HepG2 (cell line): ENCODE data around the gene KIF3C. TPM values are rescaled to one million over a fixed set of nuclear protein-coding genes. Genes with fewer than 3 reads are reported as not detected.

Experiments used
- BCL3 ChIP-seq: sonication (generic); formaldehyde crosslinking; IDR thresholded peaks from 2 replicates; pipeline ENCODE4 v1.5.1; 2020; ENCODE audit warnings: mild to moderate bottlenecking, missing genetic modification reagents, moderate library complexity
- CBX5 ChIP-seq: sonication (generic); formaldehyde crosslinking; IDR thresholded peaks from 2 replicates; pipeline ENCODE4 v1.4.0; 2020; ENCODE audit warnings: missing genetic modification reagents, borderline replicate concordance
- EHMT2 ChIP-seq: fragments of 200-600 bp; sonication (generic); IDR thresholded peaks from 2 replicates; pipeline ENCODE4 v1.7.0; 2017; ENCODE audit warnings: antibody characterized with exemption, low read depth, low read length, borderline replicate concordance
- ETS1 ChIP-seq: sonication (generic); formaldehyde crosslinking; IDR thresholded peaks from 2 replicates; pipeline ENCODE4 v1.4.0; 2020; ENCODE audit warnings: missing genetic modification reagents
- FOXJ3 ChIP-seq: sonication (generic); formaldehyde crosslinking; IDR thresholded peaks from 2 replicates; pipeline ENCODE4 v1.4.0; 2020; ENCODE audit warnings: missing genetic modification reagents, mild to moderate bottlenecking, borderline replicate concordance
- GTF3A ChIP-seq: sonication (generic); formaldehyde crosslinking; conservative IDR thresholded peaks from 2 replicates; pipeline ENCODE4 v1.4.0; 2020; ENCODE audit warnings: mild to moderate bottlenecking, missing genetic modification reagents
- HMG20B ChIP-seq: conservative IDR thresholded peaks from 2 replicates; pipeline ENCODE4 v1.6.1; 2016; ENCODE audit warnings: missing genetic modification reagents, missing compliant biosample characterization
- JUND ChIP-seq: sonication (generic); formaldehyde crosslinking; IDR thresholded peaks from 2 replicates; pipeline ENCODE4 v1.8.0; 2022; ENCODE audit warnings: mild to moderate bottlenecking, missing genetic modification reagents
- PHB2 ChIP-seq: fragments of 450-650 bp; IDR thresholded peaks from 2 replicates; pipeline ENCODE4 v1.6.1; 2018; ENCODE audit not compliant: partially characterized antibody
- RAD21 ChIP-seq: fragments of 450-650 bp; formaldehyde crosslinking; IDR thresholded peaks from 2 replicates; pipeline ENCODE4 v1.5.0; 2020; ENCODE audit warnings: mild to moderate bottlenecking
- RBM39 ChIP-seq: fragments of 200-400 bp; formaldehyde crosslinking; IDR thresholded peaks from one replicate; pipeline ENCODE4 v1.6.1; 2018; ENCODE audit warnings: antibody characterized with exemption, mild to moderate bottlenecking, low read depth, low read length; ENCODE audit not compliant: poor library complexity, severe bottlenecking
- SIN3A ChIP-seq: IDR thresholded peaks from 2 replicates; pipeline ENCODE4 v1.6.1; 2011; ENCODE audit warnings: low read depth, mild to moderate bottlenecking, control low read depth, low read length, borderline replicate concordance
- SRSF9 ChIP-seq: fragments of 200-400 bp; formaldehyde crosslinking; IDR thresholded peaks from 2 replicates; pipeline ENCODE4 v1.6.1; 2018; ENCODE audit warnings: borderline replicate concordance, mild to moderate bottlenecking, low read depth, low read length; ENCODE audit not compliant: insufficient read depth, poor library complexity, severe bottlenecking
- TGIF2 ChIP-seq: IDR thresholded peaks from 2 replicates; pipeline ENCODE4 v1.6.1; 2016; ENCODE audit warnings: control low read depth, missing compliant biosample characterization
- ZNF10 ChIP-seq: sonication (generic); formaldehyde crosslinking; IDR thresholded peaks from 2 replicates; pipeline ENCODE4 v1.4.0; 2020; ENCODE audit warnings: mild to moderate bottlenecking, low read depth, missing genetic modification reagents, borderline replicate concordance
- ZNF160 ChIP-seq: sonication (generic); formaldehyde crosslinking; IDR thresholded peaks from 2 replicates; pipeline ENCODE4 v1.8.0; 2022; ENCODE audit warnings: mild to moderate bottlenecking, inconsistent platforms, missing genetic modification reagents
- ZNF180 ChIP-seq: sonication (generic); formaldehyde crosslinking; IDR thresholded peaks from 2 replicates; pipeline ENCODE4 v1.4.0; 2020; ENCODE audit warnings: low read depth, missing genetic modification reagents, borderline replicate concordance
- ZNF350 ChIP-seq: sonication (generic); formaldehyde crosslinking; IDR thresholded peaks from 2 replicates; pipeline ENCODE4 v1.4.0; 2020; ENCODE audit warnings: mild to moderate bottlenecking, low read depth, missing genetic modification reagents, borderline replicate concordance
- ZNF431 ChIP-seq: sonication (generic); formaldehyde crosslinking; IDR thresholded peaks from 2 replicates; pipeline ENCODE4 v1.9.0; 2022; ENCODE audit warnings: missing genetic modification reagents, low read depth, mild to moderate bottlenecking, borderline replicate concordance
- ZNF652 ChIP-seq: IDR thresholded peaks from 2 replicates; pipeline ENCODE4 v1.6.1; 2016; ENCODE audit warnings: low read depth, borderline replicate concordance
- ZNF776 ChIP-seq: sonication (generic); formaldehyde crosslinking; IDR thresholded peaks from 2 replicates; pipeline ENCODE4 v1.4.0; 2020; ENCODE audit warnings: mild to moderate bottlenecking, missing genetic modification reagents
- ZSCAN9 ChIP-seq: IDR thresholded peaks from 2 replicates; pipeline ENCODE4 v1.6.1; 2016; ENCODE audit warnings: borderline replicate concordance
- polyA plus RNA-seq, 8 experiments: library from polyadenylated mRNA; depleted of rRNA in 3 of 8; stranded (reverse) in 7 of 8; unstranded in 1 of 8; fragments of >200 nt; fragmentation: Illumina TruSeq in 4 of 8; extraction: Trizol in 4 of 8; gene quantifications; 2 replicates each; pipeline versions ENCODE4 v1.2.1 to v1.2.3, GENCODE V29; 2011 to 2016; ENCODE audit warnings: low read depth in 4 of 8, missing spikeins in 1 of 8, mixed read lengths in 1 of 8; ENCODE audit not compliant: insufficient read depth in 1 of 8
- total RNA-seq, 5 experiments: library from RNA; depleted of rRNA; stranded (reverse); fragments of >200 nt; fragmentation: Illumina TruSeq; extraction: Trizol; gene quantifications; 2 replicates each; pipeline ENCODE4 v1.2.3, GENCODE V29; 2016; ENCODE audit warnings: low read depth in 1 of 5
- TF ChIP-seq, protein P1 (sequence below), 2 experiments: IDR thresholded peaks; 2 replicates each; pipeline ENCODE4 v1.6.1; 2011 to 2012; ENCODE audit warnings: low read length in 2 of 2, borderline replicate concordance in 1 of 2, low read depth in 1 of 2, mild to moderate bottlenecking in 1 of 2, moderate library complexity in 1 of 2

Gene KIF3C
- total and polyA plus RNA-seq, 2 of the 13 experiments (the other 11 are each of a cell fraction or from before 2014, with no cell fraction given) = 3.6 to 4.9 TPM

DNA sequence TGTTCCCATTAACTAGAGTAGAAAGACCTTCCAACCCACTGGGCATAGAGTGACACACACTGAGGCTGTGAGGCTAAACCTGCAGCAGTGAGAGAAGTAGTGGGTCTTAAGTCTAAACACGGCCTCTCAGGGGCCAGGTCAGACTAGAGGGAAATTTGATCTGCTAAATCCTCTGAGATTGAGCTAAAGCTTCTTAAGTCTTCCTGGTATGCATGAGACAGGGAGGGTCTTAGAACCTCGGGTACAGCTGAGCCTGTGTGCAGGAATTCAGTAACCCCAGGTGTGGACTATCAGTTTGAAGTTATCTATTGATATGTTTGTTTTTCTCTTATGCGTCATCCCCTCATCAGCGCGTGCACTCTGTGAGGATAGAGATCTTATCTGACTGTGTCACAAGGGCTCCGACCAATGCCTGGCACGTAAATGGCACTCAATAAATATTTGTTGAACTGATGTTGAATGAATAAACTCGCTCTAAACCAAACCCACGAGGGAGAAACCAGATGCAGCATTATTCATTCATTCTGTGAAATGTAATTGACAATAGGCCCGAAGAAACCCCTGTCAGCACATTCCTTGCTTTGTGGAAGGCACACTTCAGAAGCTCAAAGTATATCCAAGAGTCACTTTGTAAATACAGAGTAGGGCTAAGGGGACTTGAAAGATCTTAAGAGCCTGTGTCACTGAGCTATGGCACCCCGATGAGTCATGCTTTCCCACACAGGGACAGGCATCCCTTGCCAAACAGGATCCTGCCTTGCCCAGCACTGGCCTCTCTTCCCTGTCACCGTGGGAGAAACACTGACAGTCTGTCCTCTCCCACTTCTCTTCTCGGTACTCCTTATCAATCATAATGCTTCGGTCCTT lies 29.9 kb upstream of the KIF3C start (continued):
- TF ChIP-seq ZNF10 (CRISPR knock-in tag) (no peak), ZNF350 (CRISPR knock-in tag) (no peak), ZNF160 (CRISPR knock-in tag) (no peak), HMG20B (CRISPR knock-in tag) (peak; percentile 44; the same call in 1 of the 2 replicates), FOXJ3 (no peak), SIN3A (no peak; the same call in 1 of the 2 replicates), CBX5 (CRISPR knock-in tag) (0 out of 2 replicates have a peak, but pooled peaks have one; percentile 23), ZNF431 (no peak), ZNF776 (no peak), TGIF2 (CRISPR knock-in tag) (peak; percentile 72; the same call in 1 of the 2 replicates), JUND (CRISPR knock-in tag) (peak; percentile 34; the same call in 1 of the 2 replicates), ZSCAN9 (CRISPR knock-in tag) (0 out of 2 replicates have a peak, but pooled peaks have one; percentile 28), SRSF9 (no peak), GTF3A (CRISPR knock-in tag) (no peak), ZNF652 (CRISPR knock-in tag) (no peak), RBM39 (no peak), BCL3 (CRISPR knock-in tag) (peak; percentile 70; the same call in 1 of the 2 replicates), ETS1 (no peak), PHB2 (no peak), ZNF180 (CRISPR knock-in tag) (no peak), EHMT2 (no peak), RAD21 (CRISPR knock-in tag) (no peak)
- TF ChIP-seq, protein P1, sequence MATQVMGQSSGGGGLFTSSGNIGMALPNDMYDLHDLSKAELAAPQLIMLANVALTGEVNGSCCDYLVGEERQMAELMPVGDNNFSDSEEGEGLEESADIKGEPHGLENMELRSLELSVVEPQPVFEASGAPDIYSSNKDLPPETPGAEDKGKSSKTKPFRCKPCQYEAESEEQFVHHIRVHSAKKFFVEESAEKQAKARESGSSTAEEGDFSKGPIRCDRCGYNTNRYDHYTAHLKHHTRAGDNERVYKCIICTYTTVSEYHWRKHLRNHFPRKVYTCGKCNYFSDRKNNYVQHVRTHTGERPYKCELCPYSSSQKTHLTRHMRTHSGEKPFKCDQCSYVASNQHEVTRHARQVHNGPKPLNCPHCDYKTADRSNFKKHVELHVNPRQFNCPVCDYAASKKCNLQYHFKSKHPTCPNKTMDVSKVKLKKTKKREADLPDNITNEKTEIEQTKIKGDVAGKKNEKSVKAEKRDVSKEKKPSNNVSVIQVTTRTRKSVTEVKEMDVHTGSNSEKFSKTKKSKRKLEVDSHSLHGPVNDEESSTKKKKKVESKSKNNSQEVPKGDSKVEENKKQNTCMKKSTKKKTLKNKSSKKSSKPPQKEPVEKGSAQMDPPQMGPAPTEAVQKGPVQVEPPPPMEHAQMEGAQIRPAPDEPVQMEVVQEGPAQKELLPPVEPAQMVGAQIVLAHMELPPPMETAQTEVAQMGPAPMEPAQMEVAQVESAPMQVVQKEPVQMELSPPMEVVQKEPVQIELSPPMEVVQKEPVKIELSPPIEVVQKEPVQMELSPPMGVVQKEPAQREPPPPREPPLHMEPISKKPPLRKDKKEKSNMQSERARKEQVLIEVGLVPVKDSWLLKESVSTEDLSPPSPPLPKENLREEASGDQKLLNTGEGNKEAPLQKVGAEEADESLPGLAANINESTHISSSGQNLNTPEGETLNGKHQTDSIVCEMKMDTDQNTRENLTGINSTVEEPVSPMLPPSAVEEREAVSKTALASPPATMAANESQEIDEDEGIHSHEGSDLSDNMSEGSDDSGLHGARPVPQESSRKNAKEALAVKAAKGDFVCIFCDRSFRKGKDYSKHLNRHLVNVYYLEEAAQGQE (IDR thresholded peaks at IDR 0.05; ENCODE audit: borderline replicate concordance in 1 of 2, low read depth in 1 of 2, low read length in 2 of 2) = no peak
